Activated gamma-delta T cell treated with anti-CD3 and anti-CD28 coated beads, Interleukin-2, amount 50 U/mL, for 16 hours (primary cell): ENCODE data around the gene ARHGAP22.

Source experiments
- DNase-seq: peaks from one replicate; pipeline ENCODE4 v3.0.0-alpha.2; 2020; ENCODE audit warnings: low read depth

The ARHGAP22 gene

GRCh38 chr10:48587819-48588218 is 17.1 kb downstream of the ARHGAP22 start:
- no peak for DNase-seq

GRCh38 chr10:48587101-48587500 is 17.8 kb downstream of the ARHGAP22 start:
- DNase-seq, result no peak

- DNase-seq, result no peak
Observed at GRCh38 chr10:48582970-48583369, 21.9 kb downstream of the ARHGAP22 start.

GRCh38 chr10:48580236-48580635 is 24.6 kb downstream of the ARHGAP22 start:
- no peak for DNase-seq

- DNase-seq, result no peak
Observed at GRCh38 chr10:48579251-48579960, 25.5 kb downstream of the ARHGAP22 start.

- no peak for DNase-seq
Observed at GRCh38 chr10:48577158-48577557, 27.7 kb downstream of the ARHGAP22 start.

- DNase-seq, result no peak
Observed at GRCh38 chr10:48576501-48576900, 28.4 kb downstream of the ARHGAP22 start.

GRCh38 chr10:48575901-48576300 is 29.0 kb downstream of the ARHGAP22 start:
- DNase-seq, result no peak

- no peak for DNase-seq
Observed at GRCh38 chr10:48574817-48575380, 30.0 kb downstream of the ARHGAP22 start.

GRCh38 chr10:48574322-48574796 is 30.5 kb downstream of the ARHGAP22 start:
- DNase-seq, result no peak

GRCh38 chr10:48573045-48573444 is 31.8 kb downstream of the ARHGAP22 start:
- no peak for DNase-seq

GRCh38 chr10:48572414-48572813 is 32.5 kb downstream of the ARHGAP22 start:
- no peak for DNase-seq

GRCh38 chr10:48568546-48568945 is 36.3 kb downstream of the ARHGAP22 start:
- DNase-seq, result no peak

GRCh38 chr10:48568131-48568530 is 36.7 kb downstream of the ARHGAP22 start:
- DNase-seq, result no peak

- DNase-seq, result no peak
Observed at GRCh38 chr10:48567346-48567745, 37.5 kb downstream of the ARHGAP22 start.

- no peak for DNase-seq
Observed at GRCh38 chr10:48564466-48565160, 40.3 kb downstream of the ARHGAP22 start.

GRCh38 chr10:48557511-48558123 is 47.3 kb downstream of the ARHGAP22 start:
- DNase-seq, result no peak

- DNase-seq, result no peak
Observed at GRCh38 chr10:48556713-48557112, 48.2 kb downstream of the ARHGAP22 start.

GRCh38 chr10:48556065-48556464 is 48.8 kb downstream of the ARHGAP22 start:
- DNase-seq, result no peak

- no peak for DNase-seq
Observed at GRCh38 chr10:48555310-48556042, 49.4 kb downstream of the ARHGAP22 start.

- DNase-seq, result no peak
Observed at GRCh38 chr10:48554656-48555055, 50.2 kb downstream of the ARHGAP22 start.

- no peak for DNase-seq
Observed at GRCh38 chr10:48554246-48554645, 50.6 kb downstream of the ARHGAP22 start.
